Activated T-helper 9 cell treated with anti-CD3 and anti-CD28 coated beads, Interleukin-2, amount 50 U/mL, for 16 hours (primary cell): ENCODE measurements around the gene BAD.
"Not testable (repeated sequence)": the region's sequence is repeated elsewhere in the genome, so short reads cannot be mapped to it uniquely, and the experiment has no call there.

Experiments used
- DNase-seq: peaks from one replicate; pipeline ENCODE4 v3.0.0-alpha.2; 2020; ENCODE audit warnings: low read depth

Gene BAD

DNA sequence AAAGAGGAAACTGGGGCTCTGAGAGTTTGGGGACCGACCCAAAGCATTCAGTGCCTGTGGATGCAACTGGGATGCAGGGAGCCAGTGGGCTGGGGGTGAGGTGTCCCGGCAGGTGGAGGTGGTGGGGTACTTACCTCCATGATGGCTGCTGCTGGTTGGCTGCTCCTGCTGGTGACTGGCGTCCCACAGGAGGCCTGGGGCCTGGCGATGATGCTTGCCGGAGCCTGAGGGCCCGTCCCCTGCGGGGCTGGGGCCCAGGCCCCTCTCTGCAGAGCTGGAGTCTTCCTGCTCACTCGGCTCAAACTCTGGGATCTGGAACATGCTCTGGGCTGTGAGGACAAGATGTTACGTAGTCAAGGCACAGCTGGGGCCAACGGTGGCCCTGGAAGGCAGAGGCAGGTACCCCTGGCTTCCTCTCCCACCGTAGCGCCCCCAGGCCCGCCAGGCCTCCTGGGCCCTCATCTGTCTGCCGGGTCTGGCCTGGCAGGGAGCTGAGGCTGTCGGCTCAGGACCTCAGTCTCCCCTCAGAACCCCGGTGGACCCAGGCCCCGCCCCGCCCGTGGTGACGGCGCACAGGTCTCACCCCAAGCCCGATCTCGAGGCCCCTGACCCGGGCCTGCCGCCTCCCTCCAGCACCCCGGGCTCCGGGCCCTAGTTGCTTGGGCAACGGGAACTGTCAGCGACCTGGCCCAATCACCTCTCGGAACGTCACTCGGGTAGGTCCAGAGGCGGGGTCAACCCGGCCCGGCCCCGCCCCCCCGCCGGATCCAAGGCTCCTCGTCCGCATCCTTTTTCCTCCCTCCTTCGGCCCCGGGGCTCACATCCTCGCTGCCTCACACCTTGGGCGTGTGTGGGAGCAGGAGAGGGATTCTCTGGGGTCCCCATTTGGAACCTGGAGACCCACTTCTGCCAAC is at the start of gene BAD:
Gene BAD, minus strand, starts transcription at position 618 of the 914 bp plus-strand sequence. Its CDS starts 297 bp downstream, at position 321.
- peak; percentile 90 for DNase-seq

DNA sequence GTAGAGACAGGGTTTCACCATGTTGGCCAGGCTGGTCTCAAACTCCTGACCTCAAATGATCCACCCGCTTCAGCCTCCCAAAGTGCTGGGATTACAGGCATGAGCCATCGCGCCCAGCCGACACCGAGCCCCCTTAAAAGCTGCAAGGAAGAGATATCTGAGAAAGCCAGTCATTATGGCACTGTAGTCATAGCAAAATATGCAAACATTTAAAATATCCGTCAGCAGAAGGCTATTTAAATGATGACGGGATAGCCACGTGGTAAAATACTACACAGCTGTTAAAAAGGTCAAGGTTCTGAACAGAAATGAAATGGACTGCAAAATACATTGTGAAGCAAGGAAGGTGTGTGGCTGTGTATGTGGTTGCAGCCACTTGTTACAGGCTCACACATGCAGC is 49.1 kb upstream of the BAD start:
- DNase-seq = no peak

DNA sequence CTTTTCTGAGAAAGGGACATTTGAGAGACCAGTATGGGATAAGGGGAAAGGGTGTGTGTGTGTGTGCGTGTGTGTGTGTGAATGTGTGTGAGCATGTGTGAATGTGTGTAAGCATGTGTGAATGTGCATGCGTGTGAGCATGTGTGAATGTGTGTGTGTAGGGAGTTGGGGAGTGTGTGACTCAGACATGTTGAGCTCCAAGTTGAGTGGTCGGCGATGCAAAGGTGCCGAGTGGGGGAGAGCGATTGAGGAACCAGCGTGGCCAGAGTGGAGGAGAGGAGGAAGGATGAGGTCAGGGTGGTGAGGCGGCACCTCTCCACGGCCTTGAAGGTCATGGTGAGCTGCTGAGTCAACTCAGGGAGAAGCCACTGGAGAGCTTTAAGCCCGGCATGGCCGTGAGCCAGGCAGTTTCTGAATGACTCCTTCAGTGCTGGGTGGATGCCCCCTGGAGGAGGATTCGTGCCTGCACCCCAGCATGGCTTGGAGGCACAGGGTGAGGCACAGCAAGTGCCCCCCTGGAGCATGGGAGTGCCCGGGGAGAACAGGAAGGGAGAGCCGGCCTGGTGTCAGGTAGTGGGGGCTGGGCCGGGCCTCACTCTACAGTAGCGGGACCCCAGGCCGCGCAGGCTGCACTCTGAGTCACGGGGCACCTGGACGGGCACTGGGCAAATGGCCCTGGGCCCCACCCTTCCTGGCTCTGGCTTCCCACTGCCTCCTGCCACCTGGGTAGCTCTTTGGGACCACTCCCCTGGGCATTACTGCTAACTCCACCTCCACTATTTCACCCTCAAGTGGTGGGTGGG is 47.3 kb upstream of the BAD start:
- DNase-seq = peak; percentile 53

DNA sequence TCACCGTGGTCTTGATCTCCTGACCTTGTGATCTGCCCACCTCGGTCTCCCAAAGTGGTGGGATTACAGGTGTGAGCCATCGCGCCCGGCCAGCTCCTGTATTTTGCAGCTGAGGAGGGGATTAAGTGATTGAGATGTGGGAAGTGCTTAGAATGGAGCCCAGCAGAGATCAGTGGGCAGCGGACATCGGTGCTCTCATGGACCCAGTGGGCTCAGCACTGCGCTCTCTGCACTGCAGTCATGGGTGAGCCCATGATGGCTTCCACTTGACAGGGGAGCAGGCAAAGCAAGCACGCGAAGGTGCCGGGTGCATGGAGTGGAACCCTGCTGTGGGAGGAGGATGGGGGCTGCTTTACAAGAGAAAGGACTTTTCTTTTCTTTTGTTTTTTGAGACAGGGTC is 46.4 kb upstream of the BAD start:
- no peak for DNase-seq

DNA sequence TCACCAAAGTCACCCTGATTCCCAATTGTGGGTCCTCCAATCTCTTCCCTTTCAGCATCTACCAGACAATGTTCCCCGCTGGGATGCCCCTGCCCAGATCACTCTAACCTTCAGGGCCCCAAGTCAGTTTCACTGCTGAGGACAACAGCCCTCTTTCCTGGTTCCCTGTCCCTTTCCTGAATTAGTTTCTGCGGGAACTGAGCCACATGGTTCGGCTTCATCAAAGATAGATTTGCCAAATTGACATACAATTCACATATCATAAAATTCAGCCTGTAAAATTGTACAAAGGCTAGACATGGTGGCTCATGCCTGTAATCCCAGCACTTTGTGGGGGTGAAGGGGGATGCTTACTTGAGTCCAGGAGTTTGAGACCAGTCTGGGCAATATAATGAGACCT is 43.5 kb upstream of the BAD start:
- DNase-seq = no peak

DNA sequence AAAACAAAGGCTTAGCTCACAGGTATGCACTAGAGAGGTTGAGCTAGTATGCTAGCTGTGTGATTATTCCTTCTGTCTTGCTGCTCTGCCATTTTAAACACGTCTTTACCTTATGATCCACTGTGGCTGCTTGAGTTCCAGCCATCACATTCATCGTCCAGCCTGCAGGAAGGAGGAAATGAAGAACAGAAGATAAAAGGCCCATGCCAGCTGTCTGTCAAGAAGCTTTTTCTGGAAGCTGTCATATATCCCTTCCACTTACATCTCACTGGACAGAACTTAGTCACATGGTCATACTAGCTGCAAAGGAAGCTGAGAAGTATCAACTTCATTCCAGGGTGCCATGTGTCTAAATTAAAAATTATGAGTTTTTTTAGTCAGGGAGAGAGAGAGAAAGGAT is 42.9 kb upstream of the BAD start:
- DNase-seq = no peak

DNA sequence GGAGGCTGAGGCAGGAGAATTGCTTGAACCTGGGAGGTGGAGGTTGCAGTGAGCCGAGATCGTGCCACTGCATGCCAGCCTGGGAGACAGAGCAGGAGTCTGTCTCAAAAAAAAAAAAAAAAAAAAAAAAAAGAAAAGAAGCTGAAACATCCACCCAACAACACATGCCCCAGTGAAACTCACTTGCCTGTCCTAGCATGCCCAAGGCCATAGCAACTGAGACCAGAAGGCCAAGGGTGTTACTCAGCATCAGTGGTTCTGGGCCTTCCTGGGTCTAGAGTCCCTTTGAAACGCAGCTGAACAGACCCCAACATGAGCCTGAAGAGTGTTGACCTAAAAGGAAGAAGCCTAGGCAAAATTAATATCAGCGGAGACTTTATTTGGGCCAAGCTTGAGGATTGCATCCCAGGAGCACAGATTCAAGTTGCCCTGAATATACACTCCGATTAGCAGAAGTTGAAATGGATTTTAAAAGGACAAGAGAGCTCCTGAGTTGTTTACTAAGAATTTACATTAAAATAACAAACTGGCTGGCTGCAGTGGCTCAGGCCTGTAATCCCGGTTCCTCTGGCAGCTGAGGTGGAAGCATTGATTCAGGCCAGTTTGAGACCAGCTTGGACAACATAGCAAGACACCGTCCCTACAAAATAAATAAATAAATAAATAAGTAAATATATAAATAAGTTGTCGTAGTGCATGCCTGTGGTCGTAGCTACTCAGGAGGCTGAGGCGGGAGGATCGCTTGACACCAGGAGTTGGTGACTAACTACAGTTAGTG is 40.4 kb upstream of the BAD start:
- DNase-seq = no peak

DNA sequence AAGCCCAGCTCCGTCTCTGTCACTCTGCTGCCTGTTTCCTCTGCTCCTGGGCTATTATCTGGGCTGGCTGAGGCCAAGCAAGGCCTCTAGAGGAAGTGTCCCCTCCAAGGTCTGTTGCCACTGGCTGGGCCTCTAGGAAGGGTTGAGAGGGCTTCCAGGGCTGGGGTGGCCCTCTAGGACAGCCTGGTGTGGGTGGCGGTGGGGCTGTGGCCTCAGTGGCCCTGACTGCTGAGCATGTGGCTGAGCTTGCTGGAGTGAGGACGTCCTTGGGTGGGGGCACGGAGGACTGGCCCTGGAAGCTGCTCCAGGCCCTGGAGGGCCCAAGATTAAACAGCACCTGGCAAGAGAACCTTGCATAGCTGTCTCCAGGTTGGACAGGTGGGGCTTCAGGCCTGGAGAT is 39.5 kb upstream of the BAD start:
- DNase-seq = not testable (repeated sequence)

DNA sequence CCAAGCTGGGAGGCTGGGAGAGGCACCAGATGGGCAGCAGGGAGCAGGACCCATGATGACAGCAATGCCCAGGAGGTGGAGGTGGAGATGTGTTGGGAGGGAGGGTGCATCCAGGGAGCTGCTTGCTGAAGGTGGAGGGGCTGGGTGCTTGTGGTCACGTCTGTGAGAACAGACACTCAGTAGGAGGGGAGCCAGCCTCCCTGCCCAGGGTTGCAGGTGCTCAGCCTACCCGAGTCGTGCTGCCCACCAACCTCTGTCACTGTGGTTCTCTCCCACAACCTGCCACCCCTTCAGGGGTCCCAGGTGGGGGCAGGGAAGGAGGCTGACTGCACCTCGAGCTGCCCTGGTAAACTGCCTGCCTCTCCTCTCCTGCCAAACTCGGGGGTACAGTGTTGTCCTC is 38.9 kb upstream of the BAD start:
- DNase-seq = no peak

DNA sequence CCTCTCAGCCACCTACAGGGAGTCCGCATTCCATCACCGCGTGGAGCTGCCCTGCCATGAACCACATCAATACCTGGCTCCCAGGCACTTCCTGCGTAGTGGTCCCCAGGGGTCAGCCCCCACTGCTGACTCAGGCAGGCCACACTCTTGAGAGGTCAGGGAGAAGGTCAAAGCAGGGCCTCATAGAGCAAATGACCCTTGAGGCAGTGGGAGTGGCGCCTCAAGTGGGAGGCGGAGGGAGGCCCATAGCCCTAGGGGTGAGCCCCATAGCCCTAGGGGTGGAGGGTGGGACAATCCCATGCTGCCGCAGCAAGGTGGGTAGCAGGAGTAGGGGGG is 38.4 kb upstream of the BAD start:
- no peak for DNase-seq

DNA sequence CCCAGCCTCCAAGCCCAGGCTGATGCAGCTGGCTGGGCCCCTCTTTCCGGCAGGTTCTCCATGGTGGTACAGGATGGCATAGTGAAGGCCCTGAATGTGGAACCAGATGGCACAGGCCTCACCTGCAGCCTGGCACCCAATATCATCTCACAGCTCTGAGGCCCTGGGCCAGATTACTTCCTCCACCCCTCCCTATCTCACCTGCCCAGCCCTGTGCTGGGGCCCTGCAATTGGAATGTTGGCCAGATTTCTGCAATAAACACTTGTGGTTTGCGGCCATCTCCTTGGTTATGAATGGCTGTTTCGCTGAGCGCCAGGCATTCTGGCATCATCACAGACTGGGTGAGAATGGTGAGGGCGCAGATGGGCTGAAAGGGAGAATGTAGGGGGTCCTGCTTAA is 37.1 kb upstream of the BAD start:
- DNase-seq = no peak

DNA sequence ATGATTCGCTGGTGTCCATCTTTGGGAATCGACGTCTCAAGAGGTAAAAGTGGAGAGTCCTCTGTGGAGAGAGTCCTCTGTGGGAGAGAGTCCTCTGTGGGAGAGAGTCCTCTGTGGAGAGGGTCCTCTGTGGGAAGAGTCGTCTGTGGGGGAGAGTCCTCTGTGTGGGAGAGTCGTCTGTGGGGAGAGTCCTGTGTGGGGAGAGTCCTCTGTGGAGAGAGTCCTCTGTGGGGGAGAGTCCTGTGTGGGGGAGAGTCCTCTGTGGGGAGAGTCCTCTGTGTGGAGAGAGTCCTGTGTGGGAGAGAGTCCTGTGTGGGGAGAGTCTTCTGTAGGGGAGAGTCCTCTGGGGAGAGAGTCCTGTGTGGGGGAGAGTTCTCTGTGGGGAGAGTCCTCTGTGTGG is 36.6 kb upstream of the BAD start:
- no peak for DNase-seq

DNA sequence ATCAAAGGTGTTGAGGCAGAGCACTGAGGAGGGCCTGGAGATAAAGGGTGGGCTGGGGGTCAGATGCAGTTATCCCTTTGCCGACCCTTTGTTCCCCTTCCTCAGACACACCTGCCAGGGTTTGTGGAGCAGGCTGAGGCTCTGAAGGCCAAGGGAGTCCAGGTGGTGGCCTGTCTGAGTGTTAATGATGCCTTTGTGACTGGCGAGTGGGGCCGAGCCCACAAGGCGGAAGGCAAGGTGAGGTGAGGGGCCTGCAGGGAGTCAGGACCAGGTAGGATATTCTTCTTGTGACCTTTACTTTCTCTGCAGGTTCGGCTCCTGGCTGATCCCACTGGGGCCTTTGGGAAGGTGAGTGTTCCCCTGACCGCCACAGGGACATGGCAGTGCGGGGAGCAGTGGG is 36.1 kb upstream of the BAD start:
- no peak for DNase-seq

DNA sequence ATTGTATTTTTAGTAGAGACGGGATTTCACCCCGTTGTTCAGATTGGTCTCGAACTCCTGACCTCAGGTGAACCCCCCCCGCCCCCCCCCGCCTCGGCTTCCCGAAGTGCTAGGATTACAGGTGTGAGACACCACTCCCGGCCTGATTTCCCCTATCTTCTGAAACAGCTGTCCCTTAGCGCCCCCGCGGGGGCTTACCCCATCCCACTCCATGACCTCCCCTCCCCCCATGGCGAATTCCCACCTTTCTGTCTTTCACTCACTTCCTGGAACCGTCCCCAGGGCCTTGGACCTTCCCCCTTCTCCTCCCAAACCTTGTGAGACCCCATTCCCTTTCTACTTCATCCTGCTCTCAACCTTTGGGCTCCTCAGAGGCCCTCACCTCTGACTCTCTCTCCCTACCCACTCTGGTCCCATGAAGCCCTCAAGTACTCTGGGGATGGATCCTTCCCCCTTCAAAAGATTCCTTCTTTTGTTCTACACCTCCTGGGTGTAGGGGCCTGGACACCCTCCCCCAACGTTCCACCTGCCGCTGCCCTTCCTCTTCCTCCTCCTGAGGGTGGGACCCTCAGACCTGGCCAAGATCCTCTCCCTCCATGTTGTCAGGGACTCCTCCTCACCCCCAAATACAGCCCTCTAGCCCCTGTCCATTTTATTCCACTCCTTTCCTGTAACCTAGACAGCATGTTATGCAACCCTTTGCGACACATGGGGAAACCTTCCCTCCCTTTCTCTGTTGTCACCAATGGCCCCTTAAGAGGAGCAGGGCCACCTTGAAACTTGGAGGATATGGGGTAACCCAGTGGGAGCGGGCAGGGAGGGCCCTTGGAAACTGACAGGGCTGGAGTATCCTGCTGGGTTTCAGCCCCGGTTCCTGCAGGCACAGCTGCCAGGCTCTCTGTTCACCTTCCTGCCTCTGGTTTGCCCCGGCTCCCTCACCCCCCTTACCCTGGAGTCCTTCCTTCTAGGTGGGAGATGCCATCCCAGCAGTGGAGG is 34.6 kb upstream of the BAD start:
- no peak for DNase-seq

DNA sequence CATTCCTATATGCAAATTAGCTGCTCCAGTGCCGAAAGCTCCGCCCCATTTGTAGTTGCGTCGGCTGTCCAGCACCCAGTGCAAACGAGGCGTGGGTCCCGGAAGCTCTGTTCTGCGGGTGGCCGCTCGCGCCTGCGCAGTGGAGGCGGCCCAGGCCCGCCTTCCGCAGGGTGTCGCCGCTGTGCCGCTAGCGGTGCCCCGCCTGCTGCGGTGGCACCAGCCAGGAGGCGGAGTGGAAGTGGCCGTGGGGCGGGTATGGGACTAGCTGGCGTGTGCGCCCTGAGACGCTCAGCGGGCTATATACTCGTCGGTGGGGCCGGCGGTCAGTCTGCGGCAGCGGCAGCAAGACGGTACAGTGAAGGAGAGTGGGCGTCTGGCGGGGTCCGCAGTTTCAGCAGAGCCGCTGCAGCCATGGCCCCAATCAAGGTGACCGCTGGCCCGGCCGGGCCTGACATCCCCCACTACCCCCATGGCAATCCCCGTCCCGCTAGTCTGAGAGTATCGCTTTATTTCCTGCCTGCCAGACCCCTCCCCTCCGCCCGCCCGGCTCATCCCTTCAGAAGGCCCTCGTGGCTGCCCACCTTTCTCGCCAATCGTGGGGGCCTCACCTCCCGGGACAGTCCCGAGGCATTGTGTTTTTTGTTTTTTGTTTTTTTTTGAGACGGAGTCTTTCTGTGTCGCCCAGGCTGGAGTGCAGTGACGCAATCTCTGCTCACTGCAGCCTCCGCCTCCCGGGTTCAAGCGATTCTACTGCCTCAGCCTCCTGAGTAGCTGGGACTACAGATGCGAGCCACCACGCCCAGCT is 33.7 kb upstream of the BAD start, which contains the start of gene PRDX5:
Gene PRDX5, plus strand, starts transcription at position 161 of the 805 bp plus-strand sequence. Its CDS starts 95 bp downstream, at position 256.
- peak; percentile 89 for DNase-seq

DNA sequence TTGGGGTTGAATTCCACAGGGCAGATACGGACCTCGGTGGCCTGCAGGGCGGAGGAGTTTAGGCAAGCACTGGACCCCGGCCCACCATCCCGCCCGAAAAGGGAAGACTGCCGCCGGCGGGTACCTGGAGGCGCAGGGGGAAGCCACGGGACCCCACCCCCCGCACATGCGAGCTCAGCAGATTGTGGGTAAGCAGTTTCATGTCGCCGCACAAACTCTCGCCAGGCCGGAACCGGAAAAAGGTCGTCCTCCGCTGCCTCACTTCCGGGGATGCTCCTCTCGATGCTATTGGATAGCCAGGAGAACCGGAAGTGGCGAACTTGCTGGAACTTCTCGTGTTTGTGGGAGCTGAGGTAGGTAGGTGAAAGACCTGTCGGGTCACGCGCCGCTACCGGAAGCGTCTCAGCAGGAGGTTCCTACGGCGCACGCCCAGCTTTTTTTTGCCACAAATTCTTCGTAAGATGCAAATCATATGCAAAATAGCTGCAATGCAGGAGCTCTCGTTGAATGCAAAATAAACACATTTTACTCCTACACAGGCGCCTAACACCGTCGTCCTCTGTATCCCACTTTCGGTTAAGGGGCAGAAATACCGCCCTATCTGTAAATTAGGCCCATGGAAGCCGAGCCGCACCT is 33.0 kb upstream of the BAD start, which contains the start of gene TRMT112:
Gene TRMT112, minus strand, starts transcription at position 235 of the 636 bp plus-strand sequence. Its CDS starts 33 bp downstream, at position 202.
- DNase-seq = peak; percentile 92

DNA sequence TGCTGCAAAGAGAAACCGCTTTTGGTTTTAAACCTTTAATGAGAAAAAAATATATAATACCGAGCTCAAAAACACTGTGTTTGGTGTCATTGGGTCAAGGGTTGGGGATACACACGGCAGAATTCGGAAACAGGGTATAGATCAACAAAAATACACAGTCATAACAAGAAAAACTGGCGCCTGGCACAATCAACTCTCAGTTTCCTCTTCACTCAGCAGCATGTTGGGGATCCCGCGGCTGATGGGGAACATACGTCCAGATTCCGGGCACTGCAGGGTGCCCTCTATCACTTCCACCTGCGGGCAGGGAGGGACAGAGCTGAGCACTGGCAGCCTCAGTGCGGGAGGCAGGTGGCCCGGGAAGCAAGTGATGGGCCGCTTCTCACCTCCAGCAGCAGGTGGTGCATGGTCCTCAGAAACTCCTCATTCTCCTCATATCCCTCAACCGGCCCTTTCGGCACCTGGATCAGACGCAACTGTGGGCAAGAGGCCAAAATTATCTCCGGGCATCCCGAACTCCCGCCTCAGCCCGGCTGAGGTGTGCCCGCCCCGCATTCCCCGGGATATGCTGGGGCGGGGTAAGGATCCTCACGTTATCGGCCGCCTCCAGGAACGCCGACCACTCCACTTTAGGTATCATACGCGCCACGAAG is 32.3 kb upstream of the BAD start:
- no peak for DNase-seq

DNA sequence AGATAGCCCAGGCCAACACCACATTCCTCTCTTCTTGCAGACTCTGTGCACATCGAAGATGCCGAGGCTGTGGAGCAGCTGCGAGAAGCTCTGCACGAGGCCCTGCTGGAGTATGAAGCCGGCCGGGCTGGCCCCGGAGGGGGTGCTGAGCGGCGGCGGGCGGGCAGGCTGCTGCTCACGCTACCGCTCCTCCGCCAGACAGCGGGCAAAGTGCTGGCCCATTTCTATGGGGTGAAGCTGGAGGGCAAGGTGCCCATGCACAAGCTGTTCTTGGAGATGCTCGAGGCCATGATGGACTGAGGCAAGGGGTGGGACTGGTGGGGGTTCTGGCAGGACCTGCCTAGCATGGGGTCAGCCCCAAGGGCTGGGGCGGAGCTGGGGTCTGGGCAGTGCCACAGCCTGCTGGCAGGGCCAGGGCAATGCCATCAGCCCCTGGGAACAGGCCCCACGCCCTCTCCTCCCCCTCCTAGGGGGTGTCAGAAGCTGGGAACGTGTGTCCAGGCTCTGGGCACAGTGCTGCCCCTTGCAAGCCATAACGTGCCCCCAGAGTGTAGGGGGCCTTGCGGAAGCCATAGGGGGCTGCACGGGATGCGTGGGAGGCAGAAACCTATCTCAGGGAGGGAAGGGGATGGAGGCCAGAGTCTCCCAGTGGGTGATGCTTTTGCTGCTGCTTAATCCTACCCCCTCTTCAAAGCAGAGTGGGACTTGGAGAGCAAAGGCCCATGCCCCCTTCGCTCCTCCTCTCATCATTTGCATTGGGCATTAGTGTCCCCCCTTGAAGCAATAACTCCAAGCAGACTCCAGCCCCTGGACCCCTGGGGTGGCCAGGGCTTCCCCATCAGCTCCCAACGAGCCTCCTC is 31.4 kb upstream of the BAD start:
- DNase-seq = not testable (repeated sequence)
